Smooth muscle cell (in vitro differentiated cells): ENCODE data around the gene SETSIP. TPM values are rescaled to one million over a fixed set of nuclear protein-coding genes. Genes with fewer than 3 reads are reported as not detected.
A peak's percentile ranks its signal among the peaks of the same experiment; 100 is the strongest.

Experiments used
- DNase-seq: peaks from one replicate; lab custom pipeline; 2025; ENCODE audit not compliant: unreplicated experiment; lab: John Stamatoyannopoulos, UW
- H2AFZ ChIP-seq: fragments of 200-600 bp; sonication (generic); 2 replicates; pipeline ENCODE4 v1.6.0; 2016; ENCODE audit warnings: antibody characterized with exemption, low read depth, mild to moderate bottlenecking
- H3F3A ChIP-seq: fragments of 200-600 bp; sonication (generic); 2 replicates; pipeline ENCODE4 v1.6.0; 2017; ENCODE audit warnings: antibody characterized with exemption, low read depth
- H3K27ac ChIP-seq: fragments of 200-600 bp; sonication (generic); 2 replicates; pipeline ENCODE4 v1.5.1; 2016; ENCODE audit warnings: low read depth, mild to moderate bottlenecking
- H3K27me3 ChIP-seq: fragments of 200-600 bp; sonication (generic); 2 replicates; pipeline ENCODE4 v1.6.1; 2016; ENCODE audit warnings: low read depth, mild to moderate bottlenecking
- H3K36me3 ChIP-seq: fragments of 200-600 bp; sonication (generic); 2 replicates; pipeline ENCODE4 v1.5.1; 2016; ENCODE audit warnings: low read depth
- H3K4me1 ChIP-seq: fragments of 200-600 bp; sonication (generic); 2 replicates; pipeline ENCODE4 v1.5.1; 2016; ENCODE audit warnings: low read depth
- H3K4me2 ChIP-seq: fragments of 200-600 bp; sonication (generic); 2 replicates; pipeline ENCODE4 v1.6.0; 2016; ENCODE audit warnings: mild to moderate bottlenecking
- H3K4me3 ChIP-seq: fragments of 200-600 bp; sonication (generic); 2 replicates; pipeline ENCODE4 v1.5.1; 2016; ENCODE audit warnings: mild to moderate bottlenecking
- H3K79me2 ChIP-seq: fragments of 200-600 bp; sonication (generic); 2 replicates; pipeline ENCODE4 v1.6.0; 2016; ENCODE audit warnings: low read depth, mild to moderate bottlenecking
- H3K9ac ChIP-seq: fragments of 200-600 bp; sonication (generic); 2 replicates; pipeline ENCODE4 v1.6.0; 2016; ENCODE audit warnings: low read depth
- H3K9me3 ChIP-seq: fragments of 200-600 bp; sonication (generic); replicated peaks from 2 replicates; pipeline ENCODE4 v1.5.1; 2016; ENCODE audit warnings: low read depth
- H4K20me1 ChIP-seq: fragments of 200-600 bp; sonication (generic); 2 replicates; pipeline ENCODE4 v1.6.0; 2016; ENCODE audit warnings: low read depth
- CTCF ChIP-seq: fragments of 200-600 bp; sonication (generic); IDR thresholded peaks from 2 replicates; pipeline ENCODE4 v1.5.1; 2017; ENCODE audit warnings: borderline replicate concordance, mild to moderate bottlenecking, antibody characterized with exemption; ENCODE audit not compliant: insufficient read depth, poor library complexity, severe bottlenecking
- WGBS: methylation state at CpG from one replicate; pipeline ENCODE4 v1.1.7; 2016; ENCODE audit warnings: low lambda C conversion rate; 5-methylcytosine and 5-hydroxymethylcytosine counted together
- polyA plus RNA-seq: library from polyadenylated mRNA; unstranded; fragments of >200 nt; fragmentation: Nextera tagmentation; extraction: Ambion mirVana; gene quantifications from 2 replicates; pipeline ENCODE4 v1.2.1, GENCODE V29; 2016
- total RNA-seq: library from RNA; depleted of rRNA; stranded (reverse); fragments of >200 nt; gene quantifications from 2 replicates; pipeline ENCODE4 v1.2.3, GENCODE V29; 2014

SETSIP gene
- total and polyA plus RNA-seq, 2 experiments from 2014 or later = not detected

GRCh38 chr1:92038695-92039346 lies 36.4 kb downstream of the SETSIP start:
- Histone ChIP-seq H3K9me3 (no peaks in the 10 kb centered on the region), H3K4me2 (no peak overlapping the region), H2AFZ (no peak overlapping the region), H4K20me1 (no peaks in the 10 kb centered on the region), H3K27ac (no peak overlapping the region), H3F3A (no peaks in the 10 kb centered on the region), H3K79me2 (no peaks in the 10 kb centered on the region), H3K4me3 (no peak overlapping the region), H3K36me3 (no peaks in the 10 kb centered on the region), H3K4me1 (peaks cover 7% of the 10 kb centered on the region), H3K27me3 (no peaks in the 10 kb centered on the region), H3K9ac (no peak overlapping the region)
- no peak for TF ChIP-seq CTCF
- no peak for DNase-seq
- 83% methylated on average over 2 of the region's 2 CpGs for WGBS

- 32% methylated on average over 6 of the region's 6 CpGs for whole genome bisulfite sequencing
- H3K9ac ChIP-seq = no peak overlapping the region
- peaks cover 7% of the 10 kb centered on the region for H3K4me1 ChIP-seq
- no peaks in the 10 kb centered on the region for H3K79me2 ChIP-seq
- DNase-seq = no peak
- TF ChIP-seq CTCF = no peak
- H3K27me3 ChIP-seq = no peaks in the 10 kb centered on the region
- H4K20me1 ChIP-seq = no peaks in the 10 kb centered on the region
- H3F3A ChIP-seq = no peaks in the 10 kb centered on the region
- H2AFZ ChIP-seq = peak overlapping the region; percentile 44
- no peak overlapping the region for H3K4me3 ChIP-seq
- H3K27ac ChIP-seq = peak overlapping the region; percentile 8
- no peaks in the 10 kb centered on the region for H3K36me3 ChIP-seq
- peak overlapping the region; percentile 12 for H3K4me2 ChIP-seq
- no peaks in the 10 kb centered on the region for H3K9me3 ChIP-seq
These were observed 37.8 kb downstream of the SETSIP start for GRCh38 chr1:92037400-92037799.

- no peak overlapping the region for H3K27ac ChIP-seq
- H3K27me3 ChIP-seq = peaks cover 11% of the 10 kb centered on the region
- H3K4me1 ChIP-seq = no peaks in the 10 kb centered on the region
- H3K9ac ChIP-seq = no peak overlapping the region
- TF ChIP-seq CTCF = no peak
- no peak overlapping the region for H2AFZ ChIP-seq
- no peaks in the 10 kb centered on the region for H3K79me2 ChIP-seq
- no peak overlapping the region for H3K4me3 ChIP-seq
- no peaks in the 10 kb centered on the region for H4K20me1 ChIP-seq
- 76% methylated on average over 6 of the region's 6 CpGs for WGBS
- no peaks in the 10 kb centered on the region for H3F3A ChIP-seq
- no peaks in the 10 kb centered on the region for H3K9me3 ChIP-seq
- H3K4me2 ChIP-seq = no peak overlapping the region
- no peaks in the 10 kb centered on the region for H3K36me3 ChIP-seq
- DNase-seq = no peak
These were observed 43.7 kb downstream of the SETSIP start for GRCh38 chr1:92031281-92032110.
